Tibial nerve (tissue), 4 donors: ENCODE measurements around the gene IVD. TPM values are rescaled to one million over a fixed set of nuclear protein-coding genes. Genes with fewer than 3 reads are reported as not detected.

Source experiments
- DNase-seq, 2 donors: peaks; one replicate each; pipeline ENCODE4 v3.0.0-alpha.2; 2019; ENCODE audit warnings: low spot score in 2 of 2
- H3K27ac ChIP-seq, 4 donors: fragments of 200-600 bp; sonication (generic) in 3 of 4; one replicate each; pipeline ENCODE4 v1.5.1; 2017 to 2019; ENCODE audit warnings: mild to moderate bottlenecking in 1 of 4
- H3K27me3 ChIP-seq, 2 donors: fragments of 200-600 bp; sonication (generic) in 1 of 2; one replicate each; pipeline versions ENCODE4 v1.5.1 to v1.6.0; 2017 to 2019
- H3K36me3 ChIP-seq, 3 donors: fragments of 200-600 bp; sonication (generic); one replicate each; pipeline ENCODE4 v1.5.1; 2018 to 2019
- H3K4me1 ChIP-seq, 4 donors: fragments of 200-600 bp; sonication (generic) in 3 of 4; one replicate each; pipeline ENCODE4 v1.5.1; 2017 to 2019
- H3K4me3 ChIP-seq, 4 donors: fragments of 200-600 bp; sonication (generic) in 3 of 4; one replicate each; pipeline ENCODE4 v1.5.1; 2017 to 2019; ENCODE audit warnings: mild to moderate bottlenecking in 1 of 4, moderate library complexity in 1 of 4
- H3K9me3 ChIP-seq, 4 donors: fragments of 200-600 bp; sonication (generic) in 3 of 4; one replicate each; pipeline ENCODE4 v1.5.1; 2017 to 2019
- EP300 ChIP-seq, 2 donors: sonication (generic); formaldehyde crosslinking; IDR thresholded peaks; one replicate each; pipeline ENCODE4 v1.6.1; 2017; ENCODE audit warnings: antibody characterized with exemption in 2 of 2, mild to moderate bottlenecking in 1 of 2
- POLR2A ChIP-seq, 2 donors: fragments of 450-650 bp; IDR thresholded peaks; one replicate each; pipeline ENCODE4 v1.6.1; 2017; ENCODE audit warnings: antibody characterized with exemption in 2 of 2, mild to moderate bottlenecking in 2 of 2, moderate library complexity in 2 of 2
- WGBS, 2 donors: methylation state at CpG; one replicate each; pipeline ENCODE4 v1.1.5; 2018; 5-methylcytosine and 5-hydroxymethylcytosine counted together
- total RNA-seq, 4 donors: library from RNA; depleted of rRNA; stranded (reverse); fragments of >200 nt; gene quantifications; one replicate each; pipeline ENCODE4 v1.1.0, GENCODE V29; 2016
- TF ChIP-seq, protein P1 (sequence below), 5 experiments: fragments of 200-600 bp in 3 of 5; fragments of 450-650 bp in 2 of 5; sonication (generic) in 3 of 5; IDR thresholded peaks; one replicate each; pipeline ENCODE4 v1.5.1; 2016 to 2019; ENCODE audit warnings: antibody characterized with exemption in 5 of 5, mild to moderate bottlenecking in 3 of 5, moderate library complexity in 2 of 5

The IVD gene
- total RNA-seq, 4 donors from 2014 or later = 62.8 to 88.6 (median 76.7) TPM

- no peaks in the 10 kb centered on the region for H3K27me3 ChIP-seq
- WGBS, 2 donors = 11 to 13% methylated on average over 26 to 30 of the region's 31 CpGs
- peak overlapping the region; percentile 26 to 59 (median 48) for H3K4me3 ChIP-seq
- no peak for DNase-seq
- H3K4me1 ChIP-seq = peaks cover 0 to 27% (median 10%) of the 10 kb centered on the region in 4 donors
- no peak overlapping the region for H3K27ac ChIP-seq
- TF ChIP-seq, protein P1, sequence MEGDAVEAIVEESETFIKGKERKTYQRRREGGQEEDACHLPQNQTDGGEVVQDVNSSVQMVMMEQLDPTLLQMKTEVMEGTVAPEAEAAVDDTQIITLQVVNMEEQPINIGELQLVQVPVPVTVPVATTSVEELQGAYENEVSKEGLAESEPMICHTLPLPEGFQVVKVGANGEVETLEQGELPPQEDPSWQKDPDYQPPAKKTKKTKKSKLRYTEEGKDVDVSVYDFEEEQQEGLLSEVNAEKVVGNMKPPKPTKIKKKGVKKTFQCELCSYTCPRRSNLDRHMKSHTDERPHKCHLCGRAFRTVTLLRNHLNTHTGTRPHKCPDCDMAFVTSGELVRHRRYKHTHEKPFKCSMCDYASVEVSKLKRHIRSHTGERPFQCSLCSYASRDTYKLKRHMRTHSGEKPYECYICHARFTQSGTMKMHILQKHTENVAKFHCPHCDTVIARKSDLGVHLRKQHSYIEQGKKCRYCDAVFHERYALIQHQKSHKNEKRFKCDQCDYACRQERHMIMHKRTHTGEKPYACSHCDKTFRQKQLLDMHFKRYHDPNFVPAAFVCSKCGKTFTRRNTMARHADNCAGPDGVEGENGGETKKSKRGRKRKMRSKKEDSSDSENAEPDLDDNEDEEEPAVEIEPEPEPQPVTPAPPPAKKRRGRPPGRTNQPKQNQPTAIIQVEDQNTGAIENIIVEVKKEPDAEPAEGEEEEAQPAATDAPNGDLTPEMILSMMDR (IDR thresholded peaks at IDR 0.05) = no peak
- no peak for TF ChIP-seq POLR2A (IDR thresholded peaks at IDR 0.05)
- no peak for TF ChIP-seq EP300 (IDR thresholded peaks at IDR 0.05)
- H3K9me3 ChIP-seq = no peaks in the 10 kb centered on the region
- no peaks in the 10 kb centered on the region for H3K36me3 ChIP-seq
These were observed 46.9 kb upstream of the IVD start for GRCh38 chr15:40358471-40359353.

DNA sequence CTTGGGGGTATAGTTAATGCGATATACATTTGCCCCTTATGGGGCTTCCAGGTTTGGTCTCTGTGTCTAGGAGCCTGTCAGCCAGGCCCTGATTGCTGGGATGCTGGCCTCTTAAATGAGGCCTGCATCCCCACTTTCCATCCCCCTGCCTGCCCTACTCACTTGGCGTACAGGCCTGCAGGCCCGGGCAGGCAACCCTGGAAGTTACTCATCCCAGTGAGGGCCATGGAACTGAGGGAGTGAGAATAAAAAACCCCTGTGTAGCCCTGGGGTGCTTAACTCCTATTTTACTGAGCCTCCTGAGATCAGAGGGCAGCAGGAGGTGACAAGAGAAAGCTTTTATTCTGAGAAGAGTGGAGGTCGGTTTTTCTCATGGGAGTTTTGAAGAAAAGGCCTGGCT is 45.6 kb upstream of the IVD start:
- no peak overlapping the region for H3K27ac ChIP-seq
- H3K36me3 ChIP-seq = no peaks in the 10 kb centered on the region
- 83 to 89% methylated on average over 4 of the region's 4 CpGs for WGBS, 2 donors
- TF ChIP-seq, protein P1 (IDR thresholded peaks at IDR 0.05) = no peak
- TF ChIP-seq EP300 (IDR thresholded peaks at IDR 0.05) = no peak
- TF ChIP-seq POLR2A (IDR thresholded peaks at IDR 0.05) = no peak
- H3K4me1 ChIP-seq = peaks cover 0 to 15% (median 9%) of the 10 kb centered on the region in 4 donors
- no peak overlapping the region for H3K4me3 ChIP-seq
- no peaks in the 10 kb centered on the region for H3K27me3 ChIP-seq
- no peak for DNase-seq
- no peaks in the 10 kb centered on the region for H3K9me3 ChIP-seq

- Histone ChIP-seq H3K27me3 (no peaks in the 10 kb centered on the region), H3K4me1 (peaks cover 0 to 15% (median 9%) of the 10 kb centered on the region in 4 donors), H3K9me3 (no peaks in the 10 kb centered on the region), H3K4me3 (no peak overlapping the region), H3K36me3 (no peaks in the 10 kb centered on the region), H3K27ac (no peak overlapping the region)
- no peak for DNase-seq
- TF ChIP-seq POLR2A (IDR thresholded peaks at IDR 0.05) = no peak
- TF ChIP-seq, protein P1 (IDR thresholded peaks at IDR 0.05) = no peak
- TF ChIP-seq EP300 (IDR thresholded peaks at IDR 0.05) = no peak
- 63 to 74% methylated on average over 1 to 2 of the region's 2 CpGs for WGBS, 2 donors
These were observed 44.0 kb upstream of the IVD start for GRCh38 chr15:40361640-40362039.

GRCh38 chr15:40363611-40364010 is 42.0 kb upstream of the IVD start:
- no peaks in the 10 kb centered on the region for H3K9me3 ChIP-seq
- no peak for DNase-seq
- no peak overlapping the region for H3K4me3 ChIP-seq
- no peak overlapping the region for H3K27ac ChIP-seq
- TF ChIP-seq POLR2A (IDR thresholded peaks at IDR 0.05) = no peak
- TF ChIP-seq EP300 (IDR thresholded peaks at IDR 0.05) = no peak
- TF ChIP-seq, protein P1 (IDR thresholded peaks at IDR 0.05) = no peak
- WGBS, 2 donors = 80 to 86% methylated on average over 6 to 8 of the region's 8 CpGs
- H3K27me3 ChIP-seq = no peaks in the 10 kb centered on the region
- peaks cover 0 to 16% (median 6%) of the 10 kb centered on the region in 4 donors for H3K4me1 ChIP-seq
- H3K36me3 ChIP-seq = no peaks in the 10 kb centered on the region

DNA sequence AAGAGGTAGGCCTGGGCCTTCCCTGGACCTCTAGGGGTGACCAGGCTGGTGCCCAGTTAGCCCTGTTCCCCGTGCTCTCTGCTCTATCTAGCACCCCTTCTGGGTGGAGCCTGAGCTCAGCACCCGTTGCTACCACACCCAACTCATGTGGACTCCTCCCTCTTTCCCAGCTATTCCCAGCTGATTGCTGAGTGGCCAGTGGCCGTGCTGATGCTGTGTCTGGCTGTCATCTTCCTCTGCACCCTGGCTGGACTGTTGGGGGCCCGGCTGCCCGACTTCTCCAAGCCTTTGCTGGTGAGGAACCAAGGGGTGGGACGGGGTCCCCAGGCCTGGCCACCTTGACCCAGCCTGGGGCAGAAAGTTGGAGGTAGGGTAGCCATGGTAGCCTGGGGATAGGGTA is 41.3 kb upstream of the IVD start:
- no peak for DNase-seq
- Histone ChIP-seq H3K27me3 (no peaks in the 10 kb centered on the region), H3K27ac (no peak overlapping the region), H3K36me3 (no peaks in the 10 kb centered on the region), H3K4me3 (no peak overlapping the region), H3K4me1 (peaks cover 0 to 14% (median 4%) of the 10 kb centered on the region in 4 donors), H3K9me3 (no peaks in the 10 kb centered on the region)
- 65 to 85% methylated on average over 6 of the region's 6 CpGs for WGBS, 2 donors
- no peak for TF ChIP-seq EP300 (IDR thresholded peaks at IDR 0.05)
- TF ChIP-seq, protein P1 (IDR thresholded peaks at IDR 0.05) = no peak
- TF ChIP-seq POLR2A (IDR thresholded peaks at IDR 0.05) = no peak
